HFFc6 (cell line): Measurements from ENCODE around the gene FTH1. TPM values are rescaled to one million over a fixed set of nuclear protein-coding genes. Genes with fewer than 3 reads are reported as not detected.

Experiments
- DNase-seq: peaks from one replicate; pipeline ENCODE4 v3.0.0-alpha.2; 2018
- H3K27ac Mint-ChIP-seq: 2 replicates; pipeline ENCODE4 v1.8.0; 2020; ENCODE audit warnings: mild to moderate bottlenecking, mixed read lengths
- H3K27me3 Mint-ChIP-seq: 2 replicates; pipeline ENCODE4 v1.8.0; 2021; ENCODE audit warnings: mild to moderate bottlenecking, moderate library complexity, mixed read lengths; ENCODE audit not compliant: insufficient read depth
- H3K36me3 Mint-ChIP-seq: 2 replicates; pipeline ENCODE4 v1.8.0; 2021; ENCODE audit warnings: low read depth, mixed read lengths
- H3K4me1 Mint-ChIP-seq: 2 replicates; pipeline ENCODE4 v1.8.0; 2020; ENCODE audit warnings: low read depth, mixed read lengths
- H3K4me3 Mint-ChIP-seq: 2 replicates; pipeline ENCODE4 v1.8.0; 2020; ENCODE audit warnings: mild to moderate bottlenecking, moderate library complexity, mixed read lengths
- H3K9me3 Mint-ChIP-seq: 2 replicates; pipeline ENCODE4 v1.8.0; 2020; ENCODE audit warnings: mild to moderate bottlenecking, mixed read lengths
- CTCF ChIP-seq: fragments of 200-600 bp; sonication (generic); IDR thresholded peaks from 2 replicates; pipeline ENCODE4 v1.5.0; 2021; ENCODE audit warnings: antibody characterized with exemption, mild to moderate bottlenecking
- total RNA-seq, 6 experiments: library from RNA; stranded (reverse); fragmentation: NEBNext Ultra II Directional; extraction: Animal tissue kit (Norgen Biotek cat#: 25700); gene quantifications; 2 replicates in 1 of 6; 3 replicates in 5 of 6; pipeline ENCODE4 v1.2.3, GENCODE V29; 2021

Gene FTH1
- total RNA-seq, 6 experiments from 2014 or later = 2,192 to 2,832 (median 2,637) TPM

GRCh38 chr11:61923166-61924063 is 44.0 kb downstream of the FTH1 start:
- H3K9me3 Mint-ChIP-seq = no peaks in the 10 kb centered on the region
- peak overlapping the region; percentile 72 for H3K27ac Mint-ChIP-seq
- peak; percentile 18 for DNase-seq
- H3K36me3 Mint-ChIP-seq = no peaks in the 10 kb centered on the region
- H3K27me3 Mint-ChIP-seq = no peaks in the 10 kb centered on the region; the same call in 1 of the 2 replicates
- TF ChIP-seq CTCF = no peak
- peaks cover 18% of the 10 kb centered on the region for H3K4me1 Mint-ChIP-seq
- H3K4me3 Mint-ChIP-seq = 0 out of 2 replicates have a peak overlapping the region, but pooled peaks have one; percentile 29

GRCh38 chr11:61922539-61922938 is 44.9 kb downstream of the FTH1 start:
- peak overlapping the region; percentile 72 for H3K27ac Mint-ChIP-seq
- H3K36me3 Mint-ChIP-seq = no peaks in the 10 kb centered on the region
- DNase-seq = peak; percentile 47
- TF ChIP-seq CTCF = no peak
- H3K4me3 Mint-ChIP-seq = peak overlapping the region; percentile 48
- H3K4me1 Mint-ChIP-seq = peaks cover 23% of the 10 kb centered on the region
- no peaks in the 10 kb centered on the region; the same call in 1 of the 2 replicates for H3K27me3 Mint-ChIP-seq
- H3K9me3 Mint-ChIP-seq = no peaks in the 10 kb centered on the region

- no peaks in the 10 kb centered on the region for H3K9me3 Mint-ChIP-seq
- no peak for TF ChIP-seq CTCF
- no peak overlapping the region for H3K4me3 Mint-ChIP-seq
- no peak overlapping the region for H3K27ac Mint-ChIP-seq
- no peak for DNase-seq
- H3K27me3 Mint-ChIP-seq = no peaks in the 10 kb centered on the region; the same call in 1 of the 2 replicates
- peaks cover 23% of the 10 kb centered on the region for H3K4me1 Mint-ChIP-seq
- no peaks in the 10 kb centered on the region for H3K36me3 Mint-ChIP-seq
These were observed 46.0 kb downstream of the FTH1 start for GRCh38 chr11:61921446-61921845.

GRCh38 chr11:61919705-61920631 is 47.5 kb downstream of the FTH1 start:
- Mint-ChIP-seq H3K9me3 (no peaks in the 10 kb centered on the region), H3K27ac (no peak overlapping the region), H3K4me3 (no peak overlapping the region), H3K36me3 (no peaks in the 10 kb centered on the region), H3K4me1 (peaks cover 23% of the 10 kb centered on the region), H3K27me3 (no peaks in the 10 kb centered on the region; the same call in none of the 2 replicates)
- TF ChIP-seq CTCF = no peak
- no peak for DNase-seq

- Mint-ChIP-seq H3K4me3 (no peak overlapping the region), H3K9me3 (no peaks in the 10 kb centered on the region), H3K4me1 (peaks cover 23% of the 10 kb centered on the region), H3K27me3 (no peaks in the 10 kb centered on the region; the same call in none of the 2 replicates), H3K27ac (no peak overlapping the region), H3K36me3 (no peaks in the 10 kb centered on the region)
- TF ChIP-seq CTCF = no peak
- DNase-seq = no peak
These were observed 48.3 kb downstream of the FTH1 start for GRCh38 chr11:61918938-61919704.
